OCI-LY1 (cell line): Measurements from ENCODE around the gene QRFPR.

ENCODE experiments used
- EZH2 ChIP-seq: fragments of 200-600 bp; sonication (generic), shearing (Covaris generic); IDR thresholded peaks from 2 replicates; pipeline ENCODE4 v1.8.0; 2017; ENCODE audit warnings: borderline replicate concordance, mixed run types, mild to moderate bottlenecking, antibody characterized with exemption, low read length, moderate library complexity, mixed read lengths
- TF ChIP-seq, protein P1 (sequence below): fragments of 200-600 bp; sonication (generic), shearing (Covaris generic); IDR thresholded peaks from 2 replicates; pipeline ENCODE4 v1.5.1; 2017; ENCODE audit warnings: mild to moderate bottlenecking, antibody characterized with exemption, low read length, moderate library complexity, mixed read lengths

DNA sequence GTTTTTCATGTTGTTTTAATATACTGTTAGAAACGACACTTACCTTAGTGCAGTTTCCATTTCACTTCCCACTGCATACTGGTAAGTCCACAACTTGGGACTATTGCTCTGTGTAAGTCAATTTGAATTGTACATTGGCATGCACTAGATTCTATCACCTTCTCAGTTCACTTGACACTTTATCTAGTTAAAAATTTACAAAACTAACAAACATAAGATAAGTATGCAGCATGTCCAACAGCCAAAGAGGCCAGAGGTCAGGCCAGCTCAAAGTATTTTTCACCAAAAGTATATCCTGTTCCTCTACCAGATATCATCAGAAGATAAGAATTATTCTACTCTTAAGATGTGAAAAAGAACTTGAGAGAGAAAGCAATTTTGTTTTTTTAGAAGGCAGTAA, 75.9 kb downstream of the QRFPR start:
- TF ChIP-seq EZH2 = no peak
- TF ChIP-seq, protein P1, sequence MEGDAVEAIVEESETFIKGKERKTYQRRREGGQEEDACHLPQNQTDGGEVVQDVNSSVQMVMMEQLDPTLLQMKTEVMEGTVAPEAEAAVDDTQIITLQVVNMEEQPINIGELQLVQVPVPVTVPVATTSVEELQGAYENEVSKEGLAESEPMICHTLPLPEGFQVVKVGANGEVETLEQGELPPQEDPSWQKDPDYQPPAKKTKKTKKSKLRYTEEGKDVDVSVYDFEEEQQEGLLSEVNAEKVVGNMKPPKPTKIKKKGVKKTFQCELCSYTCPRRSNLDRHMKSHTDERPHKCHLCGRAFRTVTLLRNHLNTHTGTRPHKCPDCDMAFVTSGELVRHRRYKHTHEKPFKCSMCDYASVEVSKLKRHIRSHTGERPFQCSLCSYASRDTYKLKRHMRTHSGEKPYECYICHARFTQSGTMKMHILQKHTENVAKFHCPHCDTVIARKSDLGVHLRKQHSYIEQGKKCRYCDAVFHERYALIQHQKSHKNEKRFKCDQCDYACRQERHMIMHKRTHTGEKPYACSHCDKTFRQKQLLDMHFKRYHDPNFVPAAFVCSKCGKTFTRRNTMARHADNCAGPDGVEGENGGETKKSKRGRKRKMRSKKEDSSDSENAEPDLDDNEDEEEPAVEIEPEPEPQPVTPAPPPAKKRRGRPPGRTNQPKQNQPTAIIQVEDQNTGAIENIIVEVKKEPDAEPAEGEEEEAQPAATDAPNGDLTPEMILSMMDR = no peak
